ENCODE measurements around the gene SPRING1.
A peak's percentile ranks its signal among the peaks of the same experiment; 100 is the strongest.

Gene SPRING1

GRCh38 chr12:116713527-116713926 is 24.3 kb downstream of the SPRING1 start:
- Histone ChIP-seq H3K36me3 (ENCODE audit: control insufficient read depth in 2 of 2, insufficient read depth in 1 of 2, low read length in 2 of 2) (peaks cover 0 to 11% of the 10 kb centered on the region in 2 experiments; a peak in 1 of 3 replicates), H3K27ac (ENCODE audit: extremely low read depth, low read depth, low read length) (no peak overlapping the region), H3K4me1 (ENCODE audit: control insufficient read depth, insufficient read depth, low read length) (peaks cover 37% of the 10 kb centered on the region), H3K9me3 (ENCODE audit: control insufficient read depth, insufficient read depth, low read depth, low read length) (no peaks in the 10 kb centered on the region), H3K4me3 (ENCODE audit: low read depth, low read length) (no peak overlapping the region)
- ChIA-PET CTCF (interaction anchor here (0.8 to 1.1 kb wide), 2 partner anchors 10 to 13 kb away, joined by 3 read pairs; no protein-coding TSS in a partner anchor), POLR2A (no interaction called here)
- TF ChIP-seq ZBTB44 (tag by site-specific recombination; IDR thresholded peaks at IDR 0.05) (peak; percentile 47; the same call in 1 of the 2 replicates), GLI4 (tag by site-specific recombination; IDR thresholded peaks at IDR 0.05) (no peak), MEIS1 (CRISPR knock-in tag; IDR thresholded peaks at IDR 0.05; ENCODE audit: borderline replicate concordance) (no peak), ZNF350 (tag by site-specific recombination; IDR thresholded peaks at IDR 0.05) (no peak), ZNF10 (tag by site-specific recombination; IDR thresholded peaks at IDR 0.05) (no peak), ZBTB49 (tag by site-specific recombination; IDR thresholded peaks at IDR 0.05; ENCODE audit: low read depth) (no peak), ZSCAN30 (tag by site-specific recombination; IDR thresholded peaks at IDR 0.05) (no peak)

GRCh38 chr12:116712458-116713303 is 25.2 kb downstream of the SPRING1 start:
- Histone ChIP-seq H3K4me1 (ENCODE audit: control insufficient read depth, insufficient read depth, low read length) (peaks cover 28% of the 10 kb centered on the region), H3K4me3 (ENCODE audit: low read depth, low read length) (no peak overlapping the region), H3K27ac (ENCODE audit: extremely low read depth, low read depth, low read length) (peak overlapping the region; percentile 77), H3K36me3 (ENCODE audit: control insufficient read depth in 2 of 2, insufficient read depth in 1 of 2, low read length in 2 of 2) (peaks cover 0 to 11% of the 10 kb centered on the region in 2 experiments; a peak in 1 of 3 replicates), H3K9me3 (ENCODE audit: control insufficient read depth, insufficient read depth, low read depth, low read length) (no peaks in the 10 kb centered on the region)
- POLR2A ChIA-PET, result no interaction called here
- CTCF ChIA-PET, result no interaction called here
- no peak for TF ChIP-seq ZNF792 (tag by site-specific recombination; IDR thresholded peaks at IDR 0.05)
- TF ChIP-seq INSM2 (tag by site-specific recombination; IDR thresholded peaks at IDR 0.05), result peak; percentile 88
- TF ChIP-seq OVOL3 (tag by site-specific recombination; IDR thresholded peaks at IDR 0.05), result peak; percentile 77
- no peak for TF ChIP-seq PRDM2 (tag by site-specific recombination; IDR thresholded peaks at IDR 0.05; ENCODE audit: borderline replicate concordance)
- peak; percentile 99 for TF ChIP-seq OSR2 (tag by site-specific recombination; IDR thresholded peaks at IDR 0.05)
- peak; percentile 61 for TF ChIP-seq ZSCAN30 (tag by site-specific recombination; IDR thresholded peaks at IDR 0.05)
- no peak for TF ChIP-seq ZNF223 (tag by site-specific recombination; IDR thresholded peaks at IDR 0.05)
- TF ChIP-seq ZFP69B (tag by site-specific recombination; IDR thresholded peaks at IDR 0.05), result no peak
- no peak for TF ChIP-seq ZBTB26 (tag by site-specific recombination; optimal IDR thresholded peaks at IDR 0.05)
- TF ChIP-seq ZNF830 (tag by site-specific recombination; IDR thresholded peaks at IDR 0.05; ENCODE audit: low read depth), result no peak
- TF ChIP-seq SP7 (tag by site-specific recombination; IDR thresholded peaks at IDR 0.05), result peak; percentile 91
